Bone marrow (tissue), 2 donors: ENCODE data around the gene HAP1.
"Not testable (repeated sequence)": the region's sequence is repeated elsewhere in the genome, so short reads cannot be mapped to it uniquely, and the experiment has no call there.

Experiments
- DNase-seq, 2 donors: peaks; one replicate each; lab custom pipeline; 2025; lab: John Stamatoyannopoulos, UW

The HAP1 gene

DNA sequence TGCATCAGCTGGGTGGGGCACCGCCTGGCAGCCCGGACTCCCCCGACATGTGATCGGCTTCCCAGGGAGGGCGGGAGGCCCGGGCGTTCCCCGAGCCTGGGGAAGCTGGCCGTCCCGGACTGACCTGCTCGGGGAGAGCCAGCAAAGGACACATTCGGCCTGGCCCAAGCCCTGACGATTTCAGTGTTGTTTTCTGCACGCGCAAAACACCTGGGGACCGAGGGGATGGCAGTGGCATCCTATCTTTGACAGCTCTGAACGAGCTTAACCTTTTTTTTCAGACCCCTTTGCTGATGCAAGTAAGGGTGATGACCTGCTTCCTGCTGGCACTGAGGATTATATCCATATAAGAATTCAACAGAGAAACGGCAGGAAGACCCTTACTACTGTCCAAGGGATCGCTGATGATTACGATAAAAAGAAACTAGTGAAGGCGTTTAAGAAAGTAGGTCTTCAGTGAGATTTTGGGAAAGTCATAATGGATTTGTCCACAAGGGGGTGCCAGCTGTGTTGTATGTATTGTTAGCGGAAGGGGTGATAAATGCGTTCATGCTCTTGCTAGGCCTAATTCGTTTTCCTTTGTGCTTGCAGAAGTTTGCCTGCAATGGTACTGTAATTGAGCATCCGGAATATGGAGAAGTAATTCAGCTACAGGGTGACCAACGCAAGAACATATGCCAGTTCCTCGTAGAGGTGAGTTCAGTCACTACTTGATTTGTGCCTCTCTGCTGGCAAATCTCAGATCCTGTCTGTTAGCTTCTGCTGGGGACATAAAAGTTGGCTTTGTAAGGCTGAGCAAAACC, 44.7 kb downstream of the HAP1 start:
- DNase-seq = peak; percentile 17 to 35

- DNase-seq = peak; percentile 97 to 99
These were observed 45.6 kb downstream of the HAP1 start, which contains the start of gene EIF1 for GRCh38 chr17:41688641-41689496. Gene EIF1, plus strand, starts transcription at chr17:41688885. Its CDS starts 154 bp downstream, at chr17:41689039.

DNA sequence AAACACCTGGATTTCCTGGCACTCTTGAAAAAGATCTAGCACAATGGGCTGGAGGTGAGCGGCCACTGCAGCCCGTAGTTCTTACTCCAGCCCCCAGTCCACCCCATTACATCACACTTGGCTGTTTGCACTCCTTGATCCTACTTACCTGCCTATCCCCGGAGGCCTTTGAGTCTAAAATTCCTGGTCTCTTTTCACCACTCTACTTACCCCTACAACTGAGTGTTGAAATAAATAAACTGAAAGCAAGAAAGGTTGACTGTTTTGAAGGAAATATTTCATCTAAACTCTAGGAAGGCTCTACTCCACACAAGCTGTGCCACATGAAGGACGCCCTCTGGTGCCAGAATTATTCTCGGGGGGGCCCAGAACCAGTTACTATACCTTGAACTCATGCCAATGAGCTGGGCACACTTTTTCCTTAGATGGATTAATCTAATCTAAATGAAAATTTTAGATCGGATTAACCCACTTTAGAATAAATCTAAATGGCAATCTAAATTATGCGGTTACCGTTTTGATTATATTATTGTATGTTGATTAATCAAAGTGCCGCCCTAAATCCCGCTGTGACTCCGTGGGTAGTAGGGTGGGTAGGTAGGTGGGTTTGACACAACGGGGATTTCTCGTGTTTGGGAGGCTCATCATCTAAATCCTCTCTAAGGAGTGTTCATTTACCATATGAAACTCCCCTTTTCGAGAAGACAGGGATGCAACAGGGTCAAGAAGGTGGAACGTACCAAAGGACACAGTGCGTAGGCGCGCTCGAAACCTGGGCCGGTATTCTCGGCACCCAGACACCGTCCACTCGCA, 46.4 kb downstream of the HAP1 start:
- peak in 1 of 2 donors; percentile 56 for DNase-seq

DNA sequence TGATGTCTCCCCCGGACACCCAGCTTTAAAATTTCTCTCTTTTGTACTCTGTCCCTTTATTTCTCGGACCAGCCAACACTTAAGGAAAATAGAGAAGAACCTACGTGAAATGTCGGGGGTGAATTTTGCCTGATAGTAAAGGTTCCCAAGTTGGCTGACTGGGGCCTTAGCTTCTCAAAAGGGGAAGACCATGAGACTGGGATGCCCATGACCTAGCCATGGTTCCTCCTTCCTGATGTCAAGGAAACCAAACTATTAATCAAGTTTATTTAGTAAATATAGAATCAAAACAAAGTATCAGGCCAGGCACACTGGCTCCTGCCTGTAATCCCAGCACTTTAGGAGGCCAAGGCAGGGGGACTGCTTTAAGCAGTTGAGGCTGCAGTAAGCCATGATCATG, 48.2 kb downstream of the HAP1 start:
- no peak for DNase-seq

- DNase-seq = not testable (repeated sequence)
These were observed 48.7 kb downstream of the HAP1 start for GRCh38 chr17:41685753-41686152.

GRCh38 chr17:41684035-41684434, 50.4 kb downstream of the HAP1 start:
- DNase-seq = no peak

GRCh38 chr17:41683441-41684007, 50.9 kb downstream of the HAP1 start:
- DNase-seq = no peak

GRCh38 chr17:41682631-41683030, 51.8 kb downstream of the HAP1 start:
- DNase-seq = no peak

- no peak for DNase-seq
These were observed 52.7 kb downstream of the HAP1 start for GRCh38 chr17:41681776-41682175.

GRCh38 chr17:41680426-41681040, 53.9 kb downstream of the HAP1 start:
- DNase-seq = no peak

DNA sequence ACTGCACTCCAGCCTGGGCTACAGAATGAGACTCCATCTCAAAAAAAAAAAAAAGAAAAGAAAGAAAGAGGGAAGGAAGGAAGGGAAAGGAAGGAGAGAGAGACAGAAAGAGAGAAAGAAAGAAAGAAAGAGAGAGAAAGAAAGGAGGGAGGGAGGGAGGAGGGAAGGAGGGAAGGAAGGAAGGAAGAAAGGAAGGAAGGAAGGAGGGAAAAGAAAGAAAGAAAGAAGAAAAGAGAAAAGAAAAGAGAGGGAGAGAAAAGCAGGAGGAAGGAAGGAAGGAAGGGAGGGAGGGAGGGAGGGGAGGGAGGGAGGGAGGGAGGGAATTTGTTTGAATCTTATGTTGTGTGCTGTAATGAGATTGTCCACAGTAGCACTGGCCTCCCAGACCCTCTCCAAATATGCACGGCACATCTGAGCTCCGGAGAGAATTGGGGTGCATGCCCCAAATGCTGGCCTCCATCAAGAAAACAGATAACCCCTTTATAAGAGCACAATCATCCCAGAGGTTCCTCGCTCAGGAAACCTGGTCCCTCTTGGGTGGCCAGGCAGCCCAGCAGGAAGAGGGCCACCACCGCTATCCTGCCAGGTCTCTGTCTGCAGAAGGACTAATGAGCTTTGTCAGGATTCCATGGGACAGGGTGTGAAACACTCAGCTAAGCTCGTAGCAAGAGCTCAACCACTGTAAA, 54.6 kb downstream of the HAP1 start:
- DNase-seq = no peak

GRCh38 chr17:41678907-41679739, 55.3 kb downstream of the HAP1 start:
- DNase-seq = peak; percentile 51 to 90

GRCh38 chr17:41678411-41678906, 56.0 kb downstream of the HAP1 start:
- peak; percentile 51 to 57 for DNase-seq

- no peak for DNase-seq
These were observed 58.4 kb downstream of the HAP1 start for GRCh38 chr17:41676058-41676419.

GRCh38 chr17:41675157-41676057, 59.0 kb downstream of the HAP1 start:
- not testable (repeated sequence) for DNase-seq
